KMS-11 (cell line): ENCODE results near the gene KIF26B.
"Not testable (repeated sequence)": the region's sequence is repeated elsewhere in the genome, so short reads cannot be mapped to it uniquely, and the experiment has no call there.

ENCODE experiments used
- H2AFZ ChIP-seq: fragments of 200-600 bp; sonication (generic); 2 replicates; pipeline ENCODE4 v1.6.1; 2016; ENCODE audit warnings: antibody characterized with exemption, mixed run types, low read depth
- H3K27ac ChIP-seq: fragments of 200-600 bp; sonication (generic); 2 replicates; pipeline ENCODE4 v1.6.1; 2016; ENCODE audit warnings: mild to moderate bottlenecking, mixed run types
- H3K27me3 ChIP-seq: fragments of 200-600 bp; sonication (generic); 2 replicates; pipeline ENCODE4 v1.6.1; 2017; ENCODE audit warnings: mild to moderate bottlenecking, low read depth, mixed run types, moderate library complexity; ENCODE audit not compliant: insufficient read depth
- H3K36me3 ChIP-seq: fragments of 200-600 bp; sonication (generic); 2 replicates; pipeline ENCODE4 v1.6.1; 2017; ENCODE audit warnings: mild to moderate bottlenecking, mixed run types; ENCODE audit not compliant: insufficient read depth
- H3K4me1 ChIP-seq: fragments of 200-600 bp; sonication (generic); 2 replicates; pipeline ENCODE4 v1.6.1; 2016; ENCODE audit warnings: mild to moderate bottlenecking, low read depth, mixed run types; ENCODE audit not compliant: poor library complexity, severe bottlenecking
- H3K4me2 ChIP-seq: fragments of 200-600 bp; sonication (generic); 2 replicates; pipeline ENCODE4 v1.7.0; 2016; ENCODE audit warnings: mild to moderate bottlenecking, mixed run types
- H3K4me3 ChIP-seq: fragments of 200-600 bp; sonication (generic); IDR thresholded peaks from 2 replicates; pipeline ENCODE4 v1.6.1; 2017; ENCODE audit warnings: low read depth, low read length, mixed read lengths; ENCODE audit not compliant: insufficient read depth
- H3K79me2 ChIP-seq: fragments of 200-600 bp; sonication (generic); 2 replicates; pipeline ENCODE4 v1.6.1; 2016; ENCODE audit warnings: low read depth, mixed run types; ENCODE audit not compliant: insufficient read depth
- H3K9ac ChIP-seq: fragments of 200-600 bp; sonication (generic); 2 replicates; pipeline ENCODE4 v1.6.1; 2016; ENCODE audit warnings: mild to moderate bottlenecking, mixed run types
- H4K20me1 ChIP-seq: fragments of 200-600 bp; sonication (generic); 2 replicates; pipeline ENCODE4 v1.6.1; 2016; ENCODE audit warnings: mild to moderate bottlenecking, mixed run types; ENCODE audit not compliant: insufficient read depth
- CTCF ChIP-seq: fragments of 200-600 bp; sonication (generic); conservative IDR thresholded peaks from 2 replicates; pipeline ENCODE4 v1.6.1; 2017; ENCODE audit warnings: low read depth, mild to moderate bottlenecking, antibody characterized with exemption, low read length, moderate library complexity, mixed read lengths

KIF26B gene

GRCh38 chr1:245666412-245666811, 511.6 kb downstream of the KIF26B start:
- no peak for TF ChIP-seq CTCF
- Histone ChIP-seq H3K27ac (no peak overlapping the region), H3K36me3 (no peaks in the 10 kb centered on the region), H4K20me1 (no peaks in the 10 kb centered on the region), H3K4me1 (no peaks in the 10 kb centered on the region), H2AFZ (no peak overlapping the region), H3K79me2 (no peaks in the 10 kb centered on the region), H3K27me3 (no peaks in the 10 kb centered on the region), H3K4me3 (no peak overlapping the region), H3K9ac (no peak overlapping the region), H3K4me2 (no peak overlapping the region)

- no peak overlapping the region for H3K27ac ChIP-seq
- H3K79me2 ChIP-seq: no peaks in the 10 kb centered on the region
- H3K4me1 ChIP-seq: no peaks in the 10 kb centered on the region
- no peaks in the 10 kb centered on the region for H3K27me3 ChIP-seq
- no peaks in the 10 kb centered on the region for H3K36me3 ChIP-seq
- H2AFZ ChIP-seq: no peak overlapping the region
- no peak for TF ChIP-seq CTCF
- H3K4me2 ChIP-seq: no peak overlapping the region
- H4K20me1 ChIP-seq: no peaks in the 10 kb centered on the region
- no peak overlapping the region for H3K9ac ChIP-seq
- H3K4me3 ChIP-seq: no peak overlapping the region
Measured at GRCh38 chr1:245671349-245671748, 516.6 kb downstream of the KIF26B start.

GRCh38 chr1:245671966-245672767, 517.4 kb downstream of the KIF26B start:
- no peaks in the 10 kb centered on the region for H4K20me1 ChIP-seq
- H2AFZ ChIP-seq: no peak overlapping the region
- no peak for TF ChIP-seq CTCF
- H3K36me3 ChIP-seq: no peaks in the 10 kb centered on the region
- no peaks in the 10 kb centered on the region for H3K79me2 ChIP-seq
- H3K9ac ChIP-seq: no peak overlapping the region
- no peak overlapping the region for H3K4me2 ChIP-seq
- H3K27me3 ChIP-seq: no peaks in the 10 kb centered on the region
- H3K4me1 ChIP-seq: no peaks in the 10 kb centered on the region
- H3K27ac ChIP-seq: no peak overlapping the region
- H3K4me3 ChIP-seq: no peak overlapping the region

GRCh38 chr1:245672836-245673656, 518.3 kb downstream of the KIF26B start:
- H3K36me3 ChIP-seq, H3K4me2 ChIP-seq, H3K4me1 ChIP-seq, H3K27ac ChIP-seq, H4K20me1 ChIP-seq, H3K9ac ChIP-seq, H3K27me3 ChIP-seq, H2AFZ ChIP-seq, H3K4me3 ChIP-seq, H3K79me2 ChIP-seq: not testable (repeated sequence)
